Measurements from ENCODE around the gene IL17B.

IL17B gene

GRCh38 chr5:149348518-149348917, 30.6 kb downstream of the IL17B start:
- Histone ChIP-seq H3K9me2 (replicated peaks; ENCODE audit: control insufficient read depth, low read length) (no peaks in the 10 kb centered on the region), H3K9me3 (ENCODE audit: control insufficient read depth, insufficient read depth, low read length) (no peaks in the 10 kb centered on the region), H3K4me3 (ENCODE audit: low read length) (no peak overlapping the region), H3K27me3 (ENCODE audit: control insufficient read depth, low read length) (no peaks in the 10 kb centered on the region), H3K4me1 (ENCODE audit: control insufficient read depth, low read length) (peaks cover 40% of the 10 kb centered on the region), H3K79me2 (ENCODE audit: control insufficient read depth, low read length) (peaks cover 90% of the 10 kb centered on the region), H3K4me2 (ENCODE audit: low read length) (peak overlapping the region; percentile 83; the same call in 1 of the 2 replicates), H3K27ac (ENCODE audit: low read depth, low read length) (no peak overlapping the region), H3K36me3 (ENCODE audit: control insufficient read depth, low read length) (peaks cover 76% of the 10 kb centered on the region), H3F3A (ENCODE audit: control insufficient read depth, insufficient read depth) (peaks cover 25% of the 10 kb centered on the region), H4K20me1 (ENCODE audit: control insufficient read depth, insufficient read depth, low read depth, low read length) (peaks cover 4% of the 10 kb centered on the region; the same call in 1 of the 2 replicates)
- TF ChIP-seq CTCF (IDR thresholded peaks at IDR 0.05; ENCODE audit: low read depth, low read length, poor library complexity, severe bottlenecking): no peak
- no peak for TF ChIP-seq EZH2phosphoT487 (IDR thresholded peaks at IDR 0.05; ENCODE audit: borderline replicate concordance, low read length)

- H3K4me2 ChIP-seq (ENCODE audit: low read length): peak overlapping the region; percentile 83
- H3K79me2 ChIP-seq (ENCODE audit: control insufficient read depth, low read length): peaks cover 63% of the 10 kb centered on the region
- H3K9me3 ChIP-seq (ENCODE audit: control insufficient read depth, insufficient read depth, low read length): no peaks in the 10 kb centered on the region
- TF ChIP-seq CTCF (IDR thresholded peaks at IDR 0.05; ENCODE audit: low read depth, low read length, poor library complexity, severe bottlenecking): no peak
- no peak for TF ChIP-seq EZH2phosphoT487 (IDR thresholded peaks at IDR 0.05; ENCODE audit: borderline replicate concordance, low read length)
- no peaks in the 10 kb centered on the region for H3K9me2 ChIP-seq (replicated peaks; ENCODE audit: control insufficient read depth, low read length)
- H4K20me1 ChIP-seq (ENCODE audit: control insufficient read depth, insufficient read depth, low read depth, low read length): peaks cover 4% of the 10 kb centered on the region; the same call in 1 of the 2 replicates
- peak overlapping the region; percentile 87 for H3K27ac ChIP-seq (ENCODE audit: low read depth, low read length)
- H3F3A ChIP-seq (ENCODE audit: control insufficient read depth, insufficient read depth): peaks cover 11% of the 10 kb centered on the region; the same call in 1 of the 2 replicates
- H3K27me3 ChIP-seq (ENCODE audit: control insufficient read depth, low read length): no peaks in the 10 kb centered on the region
- H3K4me3 ChIP-seq (ENCODE audit: low read length): peak overlapping the region; percentile 89
- H3K36me3 ChIP-seq (ENCODE audit: control insufficient read depth, low read length): peaks cover 49% of the 10 kb centered on the region
- peaks cover 41% of the 10 kb centered on the region for H3K4me1 ChIP-seq (ENCODE audit: control insufficient read depth, low read length)
These were observed 33.2 kb downstream of the IL17B start for GRCh38 chr5:149345892-149346222.

GRCh38 chr5:149345147-149345891, 33.8 kb downstream of the IL17B start, which contains the start of gene GRPEL2:
Gene GRPEL2 (plus strand): TSS chr5:149345499. CDS start chr5:149345540, 41 bp downstream.
- Histone ChIP-seq H4K20me1 (ENCODE audit: control insufficient read depth, insufficient read depth, low read depth, low read length) (peaks cover 4% of the 10 kb centered on the region; the same call in 1 of the 2 replicates), H3K4me1 (ENCODE audit: control insufficient read depth, low read length) (peaks cover 41% of the 10 kb centered on the region), H3K36me3 (ENCODE audit: control insufficient read depth, low read length) (peaks cover 44% of the 10 kb centered on the region)

More at GRCh38 chr5:149345147-149345891, 33.8 kb downstream of the IL17B start, which contains the start of gene GRPEL2:
- H3K4me3 ChIP-seq (ENCODE audit: low read length): peak within 1 kb of the TSS; percentile 89
- no peaks in the 10 kb centered on the region for H3K9me3 ChIP-seq (ENCODE audit: control insufficient read depth, insufficient read depth, low read length)
- peak within 1 kb of the TSS; percentile 87 for H3K27ac ChIP-seq (ENCODE audit: low read depth, low read length)
- TF ChIP-seq EZH2phosphoT487 (IDR thresholded peaks at IDR 0.05; ENCODE audit: borderline replicate concordance, low read length): no peak
- no peak for TF ChIP-seq CTCF (IDR thresholded peaks at IDR 0.05; ENCODE audit: low read depth, low read length, poor library complexity, severe bottlenecking)
- H3F3A ChIP-seq (ENCODE audit: control insufficient read depth, insufficient read depth): peaks cover 11% of the 10 kb centered on the region; the same call in 1 of the 2 replicates
- H3K27me3 ChIP-seq (ENCODE audit: control insufficient read depth, low read length): no peaks in the 10 kb centered on the region
- H3K9me2 ChIP-seq (replicated peaks; ENCODE audit: control insufficient read depth, low read length): no peaks in the 10 kb centered on the region
- peak within 1 kb of the TSS; percentile 83 for H3K4me2 ChIP-seq (ENCODE audit: low read length)
- H3K79me2 ChIP-seq (ENCODE audit: control insufficient read depth, low read length): peaks cover 58% of the 10 kb centered on the region

Data from DOHH2 (cell line).